Inflammatory macrophage (primary cell): Measurements from ENCODE around the gene MFSD2A.
"Not testable (repeated sequence)": the region's sequence is repeated elsewhere in the genome, so short reads cannot be mapped to it uniquely, and the experiment has no call there.

Experiments used
- DNase-seq, 2 donors: peaks; one replicate each; pipeline ENCODE4 v3.0.0-alpha.2; 2020 to 2022

Gene MFSD2A

DNA sequence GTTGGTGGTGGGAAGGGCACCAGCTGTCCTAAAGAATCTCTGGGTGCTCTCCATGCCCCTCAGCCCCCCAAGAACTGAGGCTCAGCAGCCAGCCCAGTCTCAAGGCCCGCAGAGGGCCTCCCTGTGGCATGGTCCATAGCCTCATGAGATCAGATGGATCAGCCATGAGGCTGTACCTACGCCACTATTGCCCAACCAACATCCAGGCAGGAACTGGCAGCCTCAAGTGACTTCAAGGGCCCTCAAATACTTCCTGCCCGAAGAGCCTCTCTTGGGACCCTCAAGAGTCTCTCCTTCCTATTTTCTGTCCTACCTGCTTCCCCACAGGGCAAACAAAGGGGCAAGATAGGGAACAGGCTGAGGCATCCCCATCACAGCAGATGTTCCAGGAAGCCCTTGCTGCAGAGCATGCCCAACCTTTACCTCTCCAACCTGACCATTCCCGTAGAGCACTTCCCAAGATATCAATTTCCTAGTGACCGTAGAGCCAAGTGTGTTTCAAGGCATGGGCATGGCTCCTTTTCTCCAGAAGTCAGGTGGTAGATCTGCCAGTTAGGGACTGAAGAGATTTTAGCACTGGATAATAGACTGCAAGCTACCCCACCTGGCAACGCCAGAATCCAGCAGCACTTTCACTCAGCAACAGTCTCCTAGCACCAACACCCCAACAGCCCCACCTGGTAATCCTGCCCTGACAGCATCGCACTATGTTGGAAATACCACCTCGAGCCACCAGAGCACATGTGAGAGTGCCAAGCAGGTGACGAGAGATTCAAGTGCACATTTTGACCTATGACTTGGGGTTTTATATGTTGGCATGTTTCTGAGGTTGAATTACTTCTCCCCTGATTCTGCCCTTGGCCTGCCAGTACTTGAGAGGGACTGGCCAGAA is 13.7 kb upstream of the MFSD2A start:
- DNase-seq: no peak

DNA sequence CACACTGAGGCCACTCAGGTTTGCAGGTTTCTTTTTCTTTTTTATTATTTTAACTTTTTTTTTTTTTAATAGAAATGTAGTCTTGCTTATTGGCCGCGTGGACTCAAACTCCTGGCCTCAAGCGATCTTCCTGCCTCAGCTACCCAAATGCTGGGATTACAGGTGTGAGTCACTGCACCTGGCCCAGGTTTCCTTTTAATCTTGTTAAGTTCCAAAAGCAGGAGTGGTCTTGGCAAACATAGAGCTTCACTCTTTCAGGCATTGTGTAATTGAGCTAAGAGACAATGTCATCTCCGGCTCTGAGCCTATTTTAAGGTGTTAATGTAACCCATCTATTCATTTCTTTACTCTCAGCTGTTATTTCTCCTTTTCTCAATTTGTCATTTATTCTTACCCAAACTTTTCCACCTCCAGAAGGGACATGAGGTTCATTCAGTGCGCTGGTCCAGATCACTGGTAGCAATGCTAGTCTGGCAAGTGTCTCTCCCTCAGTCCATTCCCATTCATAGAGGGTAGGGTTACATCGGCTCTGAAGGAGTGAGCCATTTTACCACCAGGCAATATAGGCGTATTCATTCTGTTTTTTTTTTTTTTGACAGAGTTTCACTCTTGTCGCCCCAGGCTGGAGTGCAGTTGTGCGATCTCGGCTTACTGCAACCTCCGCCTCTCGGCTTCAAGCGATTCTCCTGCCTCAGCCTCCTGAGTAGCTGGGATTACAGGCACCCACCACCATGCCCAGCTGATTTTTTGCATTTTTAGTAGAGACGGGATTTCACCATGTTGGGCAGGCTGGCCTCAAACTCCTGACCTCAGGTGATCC is 11.3 kb upstream of the MFSD2A start:
- no peak for DNase-seq

DNA sequence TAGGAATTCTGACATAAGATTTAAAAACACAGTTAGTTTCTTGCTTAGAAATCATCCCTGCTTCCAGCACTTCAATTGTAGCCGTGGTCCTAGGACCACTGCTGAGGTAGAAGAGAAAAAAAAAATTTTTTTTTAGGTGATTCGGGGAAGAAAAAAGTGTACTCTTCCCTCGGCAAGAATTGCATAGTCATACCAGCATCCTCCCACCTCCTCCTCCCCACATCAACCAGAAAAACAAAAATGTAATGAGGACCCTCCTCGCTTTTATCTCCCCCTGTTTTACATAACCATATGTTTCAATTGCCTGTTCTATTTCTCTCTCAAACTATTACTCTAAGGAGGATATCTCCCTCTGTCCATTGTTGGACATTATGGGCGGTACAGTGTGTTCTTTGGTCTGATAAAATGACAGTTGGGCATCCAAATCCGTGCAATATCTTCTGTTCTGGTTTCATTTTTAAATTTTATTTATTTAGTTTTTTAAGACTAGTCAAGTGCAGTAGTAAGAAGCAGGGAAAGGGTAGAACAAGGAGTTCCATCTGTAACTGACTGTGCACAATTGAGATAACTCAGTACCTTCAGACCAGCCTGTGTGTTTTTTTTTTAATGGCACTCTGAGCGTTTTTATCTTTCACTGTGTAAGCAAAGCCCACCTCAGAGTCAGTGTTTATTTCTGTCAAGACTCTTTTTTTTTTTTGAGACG is 10.4 kb upstream of the MFSD2A start:
- no peak for DNase-seq

DNA sequence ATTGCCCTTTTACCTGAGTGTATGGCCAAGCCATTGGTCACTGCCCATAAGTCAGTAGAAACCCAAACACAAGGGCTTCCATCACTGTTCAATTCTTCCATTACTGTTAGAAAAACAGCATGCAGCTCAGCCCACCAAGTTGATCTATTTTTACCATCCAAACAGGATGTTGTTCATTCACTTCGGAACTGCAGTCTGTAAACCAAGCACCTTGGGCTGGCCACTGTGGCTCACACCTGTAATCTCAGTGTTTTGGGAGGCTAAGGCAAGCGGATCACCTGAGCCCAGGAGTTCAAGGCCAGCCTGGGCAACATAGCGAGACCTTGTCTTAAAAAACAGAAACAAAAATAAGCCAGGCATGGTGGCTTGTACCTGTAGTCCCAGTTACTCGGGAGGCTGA is 8.7 kb upstream of the MFSD2A start:
- no peak for DNase-seq

DNA sequence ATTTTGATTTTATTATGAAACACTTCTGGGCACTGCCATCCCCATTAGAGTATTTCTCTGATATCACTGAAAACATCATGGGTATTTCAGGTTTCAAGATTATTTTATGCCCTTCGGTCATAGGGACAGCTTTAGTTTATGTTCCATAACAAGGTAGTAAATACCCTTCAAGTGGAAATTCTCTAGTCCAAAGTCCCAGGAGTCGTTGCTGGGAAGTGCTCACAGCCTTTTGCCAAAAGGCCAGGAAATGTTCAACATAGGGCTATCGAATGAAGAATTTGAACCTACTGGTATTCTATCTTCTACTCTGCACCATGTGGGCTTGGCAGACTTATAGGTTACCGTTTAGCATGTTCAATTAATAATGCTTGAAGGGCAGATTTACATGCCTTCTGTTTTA is 7.7 kb upstream of the MFSD2A start:
- no peak for DNase-seq

DNA sequence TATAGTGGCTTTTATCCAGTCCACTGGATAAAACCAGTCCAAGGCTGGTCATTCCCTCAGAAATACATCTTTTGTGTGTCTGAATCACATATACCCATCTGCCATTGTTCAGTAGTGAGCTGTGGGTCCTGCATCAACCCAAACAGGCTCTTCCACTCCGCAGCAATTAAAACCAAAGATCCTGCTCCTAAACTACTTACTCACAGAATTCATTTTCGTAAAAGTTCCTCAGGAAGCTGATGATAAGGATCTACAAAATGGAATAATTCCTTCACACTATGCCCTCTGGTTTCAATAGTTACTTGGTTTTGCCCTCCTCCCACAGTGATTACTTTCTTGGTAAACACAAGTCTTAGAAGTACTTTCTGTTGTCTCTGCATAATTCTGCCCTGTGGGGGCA is 5.1 kb upstream of the MFSD2A start:
- DNase-seq: no peak

DNA sequence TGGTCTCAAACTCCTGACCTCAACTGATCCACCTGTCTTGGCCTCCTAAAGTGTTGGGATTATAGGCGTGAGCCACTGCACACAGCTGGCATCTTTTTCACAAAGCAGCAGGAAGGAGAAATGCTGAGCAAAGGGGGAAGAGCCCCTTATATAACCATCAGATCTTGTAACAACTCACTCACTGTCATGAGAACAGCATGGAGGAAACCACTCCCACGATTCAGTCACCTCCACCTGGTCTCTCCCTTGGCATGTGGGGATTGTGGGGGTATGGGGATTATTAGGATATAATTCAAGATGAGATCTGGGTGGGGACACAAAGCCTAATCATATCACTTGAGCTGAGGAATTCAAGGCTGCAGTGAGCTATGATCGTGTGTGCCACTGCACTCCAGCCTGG is 3.0 kb upstream of the MFSD2A start:
- DNase-seq: peak in 1 of 2 donors; percentile 41

DNA sequence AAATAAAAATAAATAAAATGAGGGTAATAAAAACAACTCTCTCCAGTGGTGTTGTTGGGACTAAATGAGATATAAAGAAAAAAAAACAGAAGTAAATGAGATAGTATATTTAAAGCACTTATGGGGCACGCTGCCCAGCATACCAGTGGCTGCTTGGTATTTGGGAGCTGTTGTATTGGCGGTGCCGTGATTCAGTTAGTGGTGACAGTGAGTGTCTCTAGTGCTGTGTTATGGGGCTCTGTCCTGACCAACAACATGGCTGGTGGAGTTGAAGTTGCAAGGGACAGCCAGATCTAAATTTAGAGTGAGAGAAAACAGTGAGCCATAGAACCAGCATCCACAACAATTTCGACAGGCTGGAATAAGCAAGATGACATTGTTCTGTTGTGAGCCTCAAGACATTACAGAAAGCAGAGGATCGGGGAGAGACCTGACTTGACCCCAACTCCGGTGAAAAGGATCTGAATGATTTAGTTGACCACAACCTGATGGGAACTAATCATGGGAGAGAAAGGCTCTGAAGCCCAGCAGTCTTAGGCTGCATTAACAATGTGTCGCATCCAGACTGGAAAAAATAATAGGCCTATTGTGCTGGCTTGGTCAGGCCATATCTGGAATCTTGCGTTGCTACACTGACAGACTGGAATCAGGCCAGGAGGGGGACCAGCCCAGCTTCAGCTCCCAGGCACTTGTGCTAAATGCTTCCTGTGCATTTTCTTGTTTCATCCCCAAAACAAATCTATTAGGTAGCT is 2.4 kb upstream of the MFSD2A start:
- no peak for DNase-seq

DNA sequence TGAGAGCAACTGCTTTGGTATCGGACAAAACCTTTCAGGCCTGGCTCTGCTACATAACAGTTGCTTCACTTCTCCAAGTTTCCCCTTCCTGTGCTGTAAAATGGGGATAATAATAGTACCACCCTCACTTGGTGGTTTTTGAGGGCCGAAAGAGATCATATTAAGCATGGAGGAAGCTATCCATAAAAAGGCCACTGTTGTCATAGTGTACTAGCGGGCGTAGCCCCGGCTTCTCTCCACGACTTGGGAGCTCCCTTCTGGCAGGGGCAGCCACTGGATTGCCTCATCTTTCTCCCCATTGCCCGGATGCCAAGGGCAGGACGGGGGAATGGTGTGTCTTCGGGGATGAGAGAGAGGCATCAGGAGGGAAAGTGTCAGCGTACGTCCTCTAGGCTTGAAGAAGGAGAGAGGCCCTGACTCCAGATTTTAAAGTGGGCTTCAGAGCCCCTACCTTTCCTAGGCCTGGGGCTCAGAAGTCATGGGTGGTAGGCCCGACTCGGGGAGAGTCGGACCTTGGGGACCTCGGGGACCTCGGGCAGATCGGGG is 548 bp upstream of the MFSD2A start:
- peak; percentile 74 to 80 for DNase-seq

DNA sequence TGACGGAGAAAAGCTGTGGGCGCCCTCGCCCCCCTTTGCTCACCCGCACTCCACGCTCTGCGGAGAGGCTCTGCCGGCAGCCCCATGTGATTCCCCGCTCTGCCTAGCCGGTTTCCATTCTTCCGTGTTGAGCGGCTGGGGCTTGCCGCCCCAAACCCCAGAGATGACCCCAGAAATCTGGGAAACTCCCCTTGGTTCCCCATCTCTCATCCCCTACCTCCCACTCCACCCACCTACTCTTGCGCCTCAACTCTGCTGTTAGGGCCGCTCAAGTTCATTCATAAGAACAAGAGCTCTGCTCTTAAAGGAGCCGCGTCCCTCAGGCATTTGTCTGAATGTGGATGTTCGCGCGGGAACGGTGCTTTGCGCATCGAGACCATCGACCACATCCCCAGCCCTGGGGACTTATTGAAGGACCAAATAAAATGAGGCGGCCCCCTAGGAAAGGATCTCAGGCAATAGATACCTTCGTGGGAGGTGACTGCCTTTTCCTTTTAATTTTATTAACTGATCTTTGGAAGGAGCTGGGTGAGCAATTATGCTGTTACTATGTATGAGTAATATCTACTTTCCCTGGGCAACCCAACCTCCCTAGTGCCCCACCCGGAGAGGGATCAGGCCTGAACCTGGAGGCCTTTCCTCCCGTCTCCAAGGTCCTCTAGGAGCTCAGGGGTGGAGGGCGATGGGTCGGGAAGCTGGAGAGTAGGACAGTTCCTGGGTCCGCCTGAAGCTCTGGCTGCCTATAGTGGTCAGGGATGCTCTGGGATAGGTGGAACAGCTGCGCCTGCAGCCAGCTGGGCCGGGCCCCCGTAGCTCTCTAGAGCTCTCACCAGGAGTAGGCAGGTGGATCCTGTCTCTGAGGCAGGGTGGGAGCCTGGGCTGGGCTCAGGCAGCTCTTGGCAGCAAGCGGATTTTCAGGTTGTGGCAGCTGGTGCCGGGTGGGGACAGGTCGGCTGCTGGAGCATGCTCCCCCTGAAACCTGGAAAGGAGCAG is 898 bp downstream of the MFSD2A start:
- peak; percentile 83 to 91 for DNase-seq

DNA sequence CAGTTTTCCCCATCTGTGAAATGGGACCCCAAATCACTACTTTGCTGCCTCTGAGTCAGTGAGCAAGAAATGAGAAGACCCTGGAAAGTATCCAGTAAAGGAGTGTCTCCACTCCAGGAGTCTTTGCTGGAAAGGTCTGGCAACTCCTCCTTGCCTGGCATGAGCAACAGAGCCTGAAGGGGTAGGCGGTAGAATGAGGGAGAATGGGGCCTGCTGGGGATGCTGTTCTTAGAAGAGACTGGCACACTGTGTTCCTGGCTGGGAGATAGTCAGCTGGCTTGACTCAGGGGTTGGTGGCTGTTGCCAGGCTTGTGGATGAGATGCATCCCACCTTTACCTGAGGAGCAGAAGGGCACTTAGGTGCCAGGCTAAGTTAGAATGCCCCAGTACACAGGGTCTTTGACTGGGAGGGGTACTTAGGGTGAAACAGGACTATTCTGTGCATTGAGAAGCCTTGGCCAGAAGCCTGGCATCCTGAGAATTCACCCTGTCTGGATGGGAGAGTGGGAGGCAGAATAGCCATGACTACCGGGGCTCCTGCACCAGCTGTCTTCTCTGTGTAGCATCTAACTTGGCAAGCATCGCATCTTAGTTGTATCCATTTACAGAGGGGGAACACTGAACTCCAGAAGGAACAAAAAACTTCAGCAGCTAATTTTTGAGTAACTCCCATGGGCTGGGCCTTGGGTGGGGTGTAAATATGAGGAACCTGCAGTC is 2.5 kb downstream of the MFSD2A start:
- DNase-seq: no peak

DNA sequence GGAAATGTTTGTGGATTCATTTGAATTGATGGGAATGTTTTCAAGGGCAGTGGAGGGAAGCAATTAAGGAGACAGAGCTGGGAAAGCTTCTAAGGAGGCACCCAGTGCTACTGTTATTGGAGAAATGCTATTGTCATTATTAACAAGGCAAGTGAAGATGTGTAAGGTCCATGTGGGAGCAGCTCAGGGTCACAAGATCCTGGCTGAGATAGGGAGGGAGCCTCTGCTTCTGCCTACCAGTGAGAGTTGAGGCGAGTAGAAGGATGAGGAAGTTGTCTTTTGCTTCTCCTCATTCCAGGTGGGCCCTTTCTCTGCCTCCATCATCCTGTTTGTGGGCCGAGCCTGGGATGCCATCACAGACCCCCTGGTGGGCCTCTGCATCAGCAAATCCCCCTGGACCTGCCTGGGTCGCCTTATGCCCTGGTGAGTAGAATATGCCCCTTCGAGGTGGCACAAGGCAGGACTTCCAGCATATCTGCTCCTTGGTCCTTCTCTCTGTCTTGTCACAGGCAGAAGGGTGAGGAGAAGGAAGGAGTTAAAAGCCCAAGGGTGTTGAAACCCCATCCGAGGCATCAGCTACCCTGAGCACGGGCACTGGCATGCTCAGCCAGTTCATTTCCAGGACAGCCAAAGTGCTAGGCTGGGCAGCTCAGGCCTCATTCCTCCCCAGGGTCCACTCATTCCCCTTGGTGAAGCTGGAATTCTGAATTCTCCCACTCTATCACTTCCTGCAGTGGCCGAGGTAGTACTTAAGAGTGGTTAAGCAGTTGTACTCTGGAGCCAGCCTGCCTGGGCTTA is 3.7 kb downstream of the MFSD2A start:
- peak; percentile 62 to 80 for DNase-seq

DNA sequence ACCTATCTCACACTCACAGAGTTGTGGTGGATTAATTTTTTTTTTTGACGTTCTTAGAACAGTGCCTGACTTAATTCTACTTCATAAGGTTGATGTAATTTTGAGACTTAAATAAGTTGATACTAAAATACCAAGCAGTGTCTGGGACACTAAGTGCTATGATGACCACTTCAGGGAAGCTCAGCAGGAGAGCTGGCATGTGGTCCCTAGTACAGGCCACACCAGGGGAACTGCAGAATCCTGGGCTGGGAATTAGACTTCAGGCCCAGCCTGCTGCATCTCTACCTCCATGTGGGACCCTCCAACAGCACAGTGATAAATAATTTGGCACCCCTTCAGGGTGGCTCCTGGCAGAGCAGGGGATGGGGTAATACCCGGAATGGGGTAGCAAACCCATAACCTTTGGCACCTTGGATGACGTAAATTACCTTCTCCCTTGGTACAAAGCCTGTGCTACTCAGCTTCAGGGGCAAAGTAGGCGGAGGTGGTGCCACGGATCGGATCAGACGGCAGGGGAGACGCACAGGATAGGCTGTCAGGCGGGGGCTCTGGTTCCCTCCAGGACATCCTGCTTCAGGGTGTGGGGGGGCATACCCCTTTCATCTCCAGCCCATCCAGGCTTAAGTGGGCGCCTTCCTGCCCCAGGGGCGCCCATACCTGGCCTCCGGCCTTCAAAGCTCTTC is 4.8 kb downstream of the MFSD2A start:
- DNase-seq: no peak

DNA sequence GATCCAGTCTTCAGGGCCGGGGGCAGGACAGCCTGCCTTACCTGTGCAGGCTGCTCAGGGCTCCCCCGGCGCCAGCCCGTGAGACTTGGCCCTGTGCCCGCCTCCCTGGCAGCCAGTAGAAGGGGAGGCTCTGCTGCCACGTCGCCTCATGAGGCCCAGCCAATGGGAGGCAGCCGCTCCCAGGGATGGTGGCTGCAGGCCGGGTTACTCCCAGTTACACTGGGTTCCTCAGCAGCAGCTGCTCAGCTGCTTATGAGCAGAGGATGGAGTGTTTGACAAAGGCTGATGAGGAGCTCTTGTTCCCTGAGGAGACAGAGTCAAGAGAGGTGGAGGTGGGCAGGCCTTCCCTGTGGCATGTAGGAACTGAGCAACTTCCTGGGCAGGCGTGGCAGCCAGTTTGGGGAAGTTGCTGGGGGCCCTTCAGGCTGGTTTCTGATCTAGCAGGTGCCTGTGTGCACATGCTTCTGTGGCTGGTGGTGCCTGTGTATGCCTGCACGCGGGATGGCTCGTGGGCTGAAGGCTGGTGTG is 5.5 kb downstream of the MFSD2A start:
- peak; percentile 76 to 85 for DNase-seq

DNA sequence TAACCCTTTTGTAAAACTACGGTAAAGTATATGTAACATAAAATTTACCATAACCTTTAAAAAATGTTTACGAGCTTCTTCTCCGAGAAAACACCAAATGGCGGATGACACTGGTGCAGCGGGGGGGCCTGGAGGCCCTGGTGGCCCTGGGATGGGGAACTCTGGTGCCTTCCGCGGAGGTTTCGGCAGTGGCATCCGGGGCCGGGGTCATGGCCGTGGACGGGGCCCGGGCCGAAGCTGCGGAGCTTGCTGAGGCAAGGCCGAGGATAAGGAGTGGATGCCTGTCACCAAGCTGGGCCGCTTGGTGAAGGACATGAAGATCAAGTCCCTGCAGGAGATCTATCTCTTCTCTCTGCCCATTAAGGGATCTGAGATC is 7.5 kb downstream of the MFSD2A start:
- DNase-seq: no peak

DNA sequence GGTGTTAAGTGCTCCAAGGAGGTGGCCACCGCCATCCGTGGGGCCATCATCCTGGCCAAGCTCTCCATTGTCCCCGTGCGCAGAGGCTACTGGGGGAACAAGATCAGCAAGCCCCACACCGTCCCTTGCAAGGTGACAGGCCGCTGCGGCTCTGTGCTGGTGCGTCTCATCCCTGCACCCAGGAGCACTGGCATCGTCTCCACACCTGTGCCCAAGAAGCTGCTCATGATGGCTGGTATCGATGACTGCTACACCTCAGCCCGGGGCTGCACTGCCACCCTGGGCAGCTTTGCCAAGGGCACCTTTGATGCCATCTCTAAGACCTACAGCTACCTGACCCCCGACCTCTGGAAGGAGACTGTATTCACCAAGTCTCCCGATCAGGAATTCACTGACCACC is 8.0 kb downstream of the MFSD2A start:
- not testable (repeated sequence) for DNase-seq

DNA sequence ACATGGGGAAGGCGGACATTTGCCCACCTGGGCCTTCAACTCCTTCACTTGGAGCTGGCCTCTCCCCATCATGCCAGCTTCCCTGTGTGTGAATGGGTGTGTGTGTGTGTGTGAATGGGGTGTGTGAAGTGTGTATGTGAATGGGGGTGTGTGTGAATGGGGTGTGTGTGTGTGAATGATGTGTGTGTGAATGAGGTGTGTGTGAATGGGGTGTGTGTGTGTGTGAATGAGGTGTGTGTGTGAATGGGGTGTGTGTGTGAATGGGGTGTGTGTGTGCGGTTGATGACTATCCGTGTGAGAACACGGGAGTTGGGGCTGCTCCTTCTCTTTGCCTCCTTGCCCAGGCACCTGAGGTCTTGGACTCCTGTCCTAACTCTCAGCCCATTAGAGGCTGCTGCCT is 9.6 kb downstream of the MFSD2A start:
- DNase-seq: no peak

DNA sequence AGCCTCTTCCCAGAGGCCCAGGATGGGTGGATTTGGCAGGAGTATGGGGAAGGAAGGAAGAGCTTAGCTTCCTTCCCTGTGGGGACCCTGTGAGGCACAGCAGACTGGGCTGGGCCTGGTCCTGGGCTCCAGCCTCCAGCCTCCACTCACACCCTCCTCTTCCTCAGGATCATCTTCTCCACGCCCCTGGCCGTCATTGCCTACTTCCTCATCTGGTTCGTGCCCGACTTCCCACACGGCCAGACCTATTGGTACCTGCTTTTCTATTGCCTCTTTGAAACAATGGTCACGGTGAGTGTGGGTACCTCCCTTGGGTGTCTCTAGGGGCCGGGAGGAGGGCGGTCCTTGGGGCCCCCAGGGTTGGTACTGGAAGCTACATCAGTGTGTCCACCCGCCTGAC is 10.1 kb downstream of the MFSD2A start:
- DNase-seq: peak; percentile 26 to 42
